Keratinocyte (primary cell): ENCODE results near the gene FFAR4. TPM values are rescaled to one million over a fixed set of nuclear protein-coding genes. Genes with fewer than 3 reads are reported as not detected.

Experiments
- DNase-seq: peaks from one replicate; pipeline ENCODE4 v3.0.0-alpha.2; 2011; ENCODE audit warnings: low read depth, missing footprints, low spot score
- FAIRE-seq: peaks from 2 replicates; lab custom pipeline; 2011; peaks lifted over from hg19 to GRCh38; lab: Jason Lieb, UNC
- H2AFZ ChIP-seq: 2 replicates; pipeline ENCODE4 v1.6.0; 2012; ENCODE audit warnings: low read length, control low read depth, inconsistent platforms; ENCODE audit not compliant: control insufficient read depth
- H3K27ac ChIP-seq: 2 replicates; pipeline ENCODE4 v1.5.1; 2011; ENCODE audit warnings: low read length; ENCODE audit not compliant: control insufficient read depth, insufficient read depth
- H3K27me3 ChIP-seq: 3 replicates; pipeline ENCODE4 v1.6.0; 2011; ENCODE audit warnings: low read length; ENCODE audit not compliant: control insufficient read depth, insufficient read depth; ENCODE audit errors: extremely low read depth
- H3K36me3 ChIP-seq, 2 experiments: 2 replicates in 1 of 2; 3 replicates in 1 of 2; pipeline ENCODE4 v1.5.1; 2011; ENCODE audit warnings: low read length in 2 of 2, mild to moderate bottlenecking in 1 of 2; ENCODE audit not compliant: control insufficient read depth in 2 of 2, insufficient read depth in 2 of 2; ENCODE audit errors: extremely low read depth in 1 of 2
- H3K4me1 ChIP-seq: 3 replicates; pipeline ENCODE4 v1.5.1; 2011; ENCODE audit warnings: low read length; ENCODE audit not compliant: control insufficient read depth, insufficient read depth; ENCODE audit errors: extremely low read depth
- H3K4me2 ChIP-seq: 3 replicates; pipeline ENCODE4 v1.6.0; 2011; ENCODE audit warnings: low read depth, low read length; ENCODE audit not compliant: control insufficient read depth, insufficient read depth; ENCODE audit errors: extremely low read depth
- H3K4me3 ChIP-seq, 3 experiments: fragments of 200-600 bp in 1 of 3; sonication (generic) in 1 of 3; 2 replicates in 2 of 3; 3 replicates in 1 of 3; pipeline ENCODE4 v1.5.1; 2011 to 2016; ENCODE audit warnings: low read length in 3 of 3, mild to moderate bottlenecking in 3 of 3, control low read depth in 2 of 3, inconsistent platforms in 1 of 3, low read depth in 1 of 3, mixed read lengths in 1 of 3, mixed run types in 1 of 3, moderate library complexity in 1 of 3; ENCODE audit not compliant: control insufficient read depth in 2 of 3, insufficient read depth in 2 of 3; ENCODE audit errors: extremely low read depth in 1 of 3
- H3K79me2 ChIP-seq: 2 replicates; pipeline ENCODE4 v1.6.0; 2012; ENCODE audit warnings: low read length; ENCODE audit not compliant: control insufficient read depth, insufficient read depth
- H3K9ac ChIP-seq: 3 replicates; pipeline ENCODE4 v1.6.0; 2011; ENCODE audit warnings: low read length; ENCODE audit not compliant: control insufficient read depth, insufficient read depth; ENCODE audit errors: extremely low read depth
- H3K9me1 ChIP-seq: 3 replicates; pipeline ENCODE4 v1.6.0; 2011; ENCODE audit warnings: low read length; ENCODE audit not compliant: control insufficient read depth, insufficient read depth; ENCODE audit errors: extremely low read depth
- H3K9me3 ChIP-seq: 2 replicates; pipeline ENCODE4 v1.5.1; 2012; ENCODE audit warnings: low read depth, low read length; ENCODE audit not compliant: control insufficient read depth
- H4K20me1 ChIP-seq: 3 replicates; pipeline ENCODE4 v1.6.0; 2011; ENCODE audit warnings: low read length; ENCODE audit not compliant: control insufficient read depth, insufficient read depth; ENCODE audit errors: extremely low read depth
- CTCF ChIP-seq, 3 experiments: IDR thresholded peaks in 1 of 3; conservative IDR thresholded peaks in 1 of 3; optimal IDR thresholded peaks in 1 of 3; 2 replicates in 2 of 3; 3 replicates in 1 of 3; pipeline versions ENCODE3 to v1.5.1; 2011; ENCODE audit warnings: low read length in 3 of 3, mild to moderate bottlenecking in 3 of 3, moderate library complexity in 2 of 3, control low read depth in 1 of 3, inconsistent platforms in 1 of 3; ENCODE audit not compliant: insufficient read depth in 2 of 3; ENCODE audit errors: extremely low read depth in 1 of 3
- EZH2 ChIP-seq: IDR thresholded peaks from one replicate; pipeline ENCODE4 v1.6.1; 2012; ENCODE audit warnings: inconsistent platforms, mild to moderate bottlenecking, low read length, moderate library complexity
- dilution Hi-C: fragments of 300-500 bp; cut with MboI; formaldehyde crosslinking; loops from one replicate; pipeline ENCODE4 v1.7.0; 2020; ENCODE audit warnings: low sequenced_read_pairs; ENCODE audit not compliant: extremely low pct_ligation_motif_present
- polyA plus RNA-seq, 5 experiments: library from polyadenylated mRNA; depleted of rRNA in 3 of 5; stranded (reverse) in 3 of 5; stranded (forward) in 1 of 5; unstranded in 1 of 5; fragments of >200 nt; gene quantifications; 1 replicate in 1 of 5; 2 replicates in 3 of 5; 3 replicates in 1 of 5; pipeline versions ENCODE4 v1.2.1 to v1.2.3, GENCODE V29; 2011 to 2012; ENCODE audit warnings: missing spikeins in 2 of 5, low read depth in 1 of 5, low replicate concordance in 1 of 5

FFAR4 gene
- polyA plus RNA-seq, 1 donor (not counting 4 experiments of a cell fraction or from before 2014, with no cell fraction given) = not detected

- Histone ChIP-seq H3K9me3 (no peaks in the 10 kb centered on the region), H3K36me3 (no peaks in the 10 kb centered on the region), H3K4me1 (no peaks in the 10 kb centered on the region), H4K20me1 (no peaks in the 10 kb centered on the region), H3K9ac (no peak overlapping the region), H3K79me2 (no peaks in the 10 kb centered on the region), H3K27me3 (peaks cover 8% of the 10 kb centered on the region), H3K27ac (no peak overlapping the region), H3K4me3 (no peak overlapping the region), H3K4me2 (no peak overlapping the region), H3K9me1 (no peaks in the 10 kb centered on the region), H2AFZ (no peak overlapping the region)
- FAIRE-seq = no peak
- TF ChIP-seq CTCF (optimal IDR thresholded peaks at IDR 0.05 in 1 of 3, IDR thresholded peaks at IDR 0.05 in 1 of 3, conservative IDR thresholded peaks at IDR 0.05 in 1 of 3; ENCODE audit: extremely low read depth in 1 of 3, insufficient read depth in 2 of 3, low read length in 3 of 3) (no peak), EZH2 (no peak)
- no peak for DNase-seq
- dilution Hi-C loops = no loop called here
These were observed 62.4 kb downstream of the FFAR4 start for GRCh38 chr10:93628858-93629257.

- Histone ChIP-seq H4K20me1 (no peaks in the 10 kb centered on the region), H3K9me3 (no peaks in the 10 kb centered on the region), H2AFZ (no peak overlapping the region), H3K9ac (no peak overlapping the region), H3K27me3 (peaks cover 8% of the 10 kb centered on the region), H3K36me3 (no peaks in the 10 kb centered on the region), H3K4me2 (no peak overlapping the region), H3K4me3 (no peak overlapping the region), H3K27ac (no peak overlapping the region), H3K9me1 (no peaks in the 10 kb centered on the region), H3K79me2 (no peaks in the 10 kb centered on the region), H3K4me1 (no peaks in the 10 kb centered on the region)
- FAIRE-seq = no peak
- no peak for TF ChIP-seq CTCF (optimal IDR thresholded peaks at IDR 0.05 in 1 of 3, IDR thresholded peaks at IDR 0.05 in 1 of 3, conservative IDR thresholded peaks at IDR 0.05 in 1 of 3; ENCODE audit: extremely low read depth in 1 of 3, insufficient read depth in 2 of 3, low read length in 3 of 3)
- no peak for TF ChIP-seq EZH2
- dilution Hi-C loops = no loop called here
- DNase-seq = no peak
These were observed 63.3 kb downstream of the FFAR4 start for GRCh38 chr10:93629647-93630305.
